ENCODE results near the gene PHRF1. TPM values are rescaled to one million over a fixed set of nuclear protein-coding genes. Genes with fewer than 3 reads are reported as not detected.

PHRF1 gene
- total RNA-seq, 1 experiment from 2014 or later, result 45.5 TPM

DNA sequence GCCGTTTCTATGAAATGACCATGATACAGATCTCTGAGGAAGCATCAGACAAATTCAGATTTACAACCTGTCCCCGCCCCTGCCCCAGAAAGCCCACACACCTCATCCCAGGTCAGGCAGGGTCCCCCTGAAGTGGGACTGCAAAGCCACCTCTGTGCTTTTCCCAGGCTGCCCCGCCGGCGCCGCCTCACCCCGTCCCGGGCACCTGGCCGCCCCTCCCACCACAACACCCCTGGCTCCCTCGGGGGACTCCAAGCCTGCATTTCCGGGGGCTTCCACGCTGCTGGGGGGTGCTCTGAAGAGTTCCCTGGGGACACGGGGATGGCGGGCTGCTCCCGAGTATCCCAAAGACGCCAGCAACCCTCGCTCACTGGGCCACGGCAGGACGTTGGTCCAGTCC lies 84.0 kb downstream of the PHRF1 start:
- POLR2A ChIA-PET, result no interaction called here
- H3K27me3 ChIP-seq (ENCODE audit: insufficient read depth, low read length), result no peaks in the 10 kb centered on the region
- H4K20me1 ChIP-seq (ENCODE audit: insufficient read depth), result no peaks in the 10 kb centered on the region
- H3K9me3 ChIP-seq (ENCODE audit: control insufficient read depth in 1 of 2, insufficient read depth in 1 of 2, low read depth in 1 of 2, low read length in 2 of 2), result no peaks in the 10 kb centered on the region
- H3K36me3 ChIP-seq (ENCODE audit: control insufficient read depth in 1 of 2, insufficient read depth in 2 of 2, low read length in 2 of 2), result peaks cover 0 to 2% of the 10 kb centered on the region in 2 experiments; a peak in 1 of 4 replicates
- no peak overlapping the region for H3K27ac ChIP-seq (ENCODE audit: low read depth, low read length)
- no TSS peak for BruUV-seq (replicated peaks)
- H3K79me2 ChIP-seq (ENCODE audit: insufficient read depth, low read length), result peaks cover 3% of the 10 kb centered on the region; the same call in 1 of the 2 replicates
- RAD21 ChIA-PET (ENCODE audit: low non-redundant PET in 1 of 2, low total read pairs in 2 of 2, uncharacterized antibody in 2 of 2, unreplicated experiment in 2 of 2), result no interaction called here
- intact Hi-C loops (cut with micrococcal nuclease), result no loop called here
- H3K9ac ChIP-seq (ENCODE audit: low read length), result no peak overlapping the region
- ATAC-seq (no peak), DNase-seq (ENCODE audit: low read depth, low spot score) (no peak)
- no peak for TF ChIP-seq SRF (IDR thresholded peaks at IDR 0.05; ENCODE audit: low read depth)
- TF ChIP-seq, protein P1, sequence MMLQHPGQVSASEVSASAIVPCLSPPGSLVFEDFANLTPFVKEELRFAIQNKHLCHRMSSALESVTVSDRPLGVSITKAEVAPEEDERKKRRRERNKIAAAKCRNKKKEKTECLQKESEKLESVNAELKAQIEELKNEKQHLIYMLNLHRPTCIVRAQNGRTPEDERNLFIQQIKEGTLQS (IDR thresholded peaks at IDR 0.05), result no peak
- TF ChIP-seq, protein P2, sequence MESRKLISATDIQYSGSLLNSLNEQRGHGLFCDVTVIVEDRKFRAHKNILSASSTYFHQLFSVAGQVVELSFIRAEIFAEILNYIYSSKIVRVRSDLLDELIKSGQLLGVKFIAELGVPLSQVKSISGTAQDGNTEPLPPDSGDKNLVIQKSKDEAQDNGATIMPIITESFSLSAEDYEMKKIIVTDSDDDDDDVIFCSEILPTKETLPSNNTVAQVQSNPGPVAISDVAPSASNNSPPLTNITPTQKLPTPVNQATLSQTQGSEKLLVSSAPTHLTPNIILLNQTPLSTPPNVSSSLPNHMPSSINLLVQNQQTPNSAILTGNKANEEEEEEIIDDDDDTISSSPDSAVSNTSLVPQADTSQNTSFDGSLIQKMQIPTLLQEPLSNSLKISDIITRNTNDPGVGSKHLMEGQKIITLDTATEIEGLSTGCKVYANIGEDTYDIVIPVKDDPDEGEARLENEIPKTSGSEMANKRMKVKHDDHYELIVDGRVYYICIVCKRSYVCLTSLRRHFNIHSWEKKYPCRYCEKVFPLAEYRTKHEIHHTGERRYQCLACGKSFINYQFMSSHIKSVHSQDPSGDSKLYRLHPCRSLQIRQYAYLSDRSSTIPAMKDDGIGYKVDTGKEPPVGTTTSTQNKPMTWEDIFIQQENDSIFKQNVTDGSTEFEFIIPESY (IDR thresholded peaks at IDR 0.05; ENCODE audit: extremely low read depth, insufficient replicate concordance, low read length), result no peak
- TF ChIP-seq EZH2 (IDR thresholded peaks at IDR 0.05), result no peak
- no peak for TF ChIP-seq MAX (IDR thresholded peaks at IDR 0.05)
- TF ChIP-seq FOSL1 (IDR thresholded peaks at IDR 0.05; ENCODE audit: low read depth), result no peak
- no peak for TF ChIP-seq TCF7L2 (IDR thresholded peaks at IDR 0.05; ENCODE audit: borderline replicate concordance, extremely low read depth, insufficient read depth, insufficient read length)
- TF ChIP-seq RAD21 (IDR thresholded peaks at IDR 0.05; ENCODE audit: low read depth), result no peak
- no peak for TF ChIP-seq ZFX (IDR thresholded peaks at IDR 0.05)
- TF ChIP-seq EGR1 (IDR thresholded peaks at IDR 0.05; ENCODE audit: low read depth), result no peak
- TF ChIP-seq SP1 (IDR thresholded peaks at IDR 0.05; ENCODE audit: low read depth), result no peak
- TF ChIP-seq SIN3A (IDR thresholded peaks at IDR 0.05; ENCODE audit: low read depth), result no peak
- no peak for TF ChIP-seq POLR2A (IDR thresholded peaks at IDR 0.05; ENCODE audit: borderline replicate concordance, extremely low read depth, insufficient read depth, insufficient read length)
- no peak for TF ChIP-seq ZNF274 (IDR thresholded peaks at IDR 0.05; ENCODE audit: low read depth, low read length)
- TF ChIP-seq CTCF (IDR thresholded peaks at IDR 0.05 in 2 of 3, conservative IDR thresholded peaks at IDR 0.05 in 1 of 3; ENCODE audit: borderline replicate concordance in 1 of 3, insufficient read depth in 1 of 3, low read depth in 2 of 3, low read length in 2 of 3), result no peak
- no peak for TF ChIP-seq EZH2phosphoT487 (IDR thresholded peaks at IDR 0.05; ENCODE audit: borderline replicate concordance)
- TF ChIP-seq REST (IDR thresholded peaks at IDR 0.05; ENCODE audit: low read depth), result no peak
- no peak overlapping the region for H2AFZ ChIP-seq (ENCODE audit: low read depth, low read length, poor library complexity, severe bottlenecking)
- no peaks in the 10 kb centered on the region for H3K4me1 ChIP-seq (ENCODE audit: control insufficient read depth in 1 of 2, insufficient read depth in 2 of 2, low read length in 2 of 2)
- no peak overlapping the region for H3K4me2 ChIP-seq (ENCODE audit: low read length)
- H3K4me3 ChIP-seq (replicated peaks in 1 of 2; ENCODE audit: low read depth in 1 of 2, low read length in 2 of 2), result no peak overlapping the region
- CTCF ChIA-PET, result no interaction called here
- H3K9me2 ChIP-seq (ENCODE audit: insufficient read depth), result no peaks in the 10 kb centered on the region

Data from HCT116 (cell line).